ENCODE results near the gene COTL1. TPM values are rescaled to one million over a fixed set of nuclear protein-coding genes. Genes with fewer than 3 reads are reported as not detected.

The COTL1 gene
- total RNA-seq, 2 experiments from 2014 or later: 179 to 181 TPM

DNA sequence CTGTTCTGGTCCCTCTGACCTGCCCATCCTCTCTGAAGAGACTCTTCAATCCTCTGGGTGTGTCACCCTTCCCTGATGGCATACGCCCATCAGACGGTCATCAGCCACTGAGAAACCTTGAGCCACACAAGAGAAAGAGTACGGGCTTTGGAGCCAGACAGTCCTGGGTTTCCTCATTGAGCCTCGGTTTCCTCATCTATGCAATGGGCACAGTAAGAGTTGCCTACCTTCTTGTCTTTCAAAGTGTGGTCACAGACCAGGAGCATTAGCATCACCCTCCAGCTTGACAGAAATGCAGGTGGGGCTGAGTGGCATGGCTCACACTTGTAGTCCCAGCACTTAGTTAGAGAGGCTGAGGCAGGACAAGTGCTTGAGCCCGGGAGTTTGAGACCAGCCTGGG, 87.3 kb downstream of the COTL1 start:
- H3K4me3 Mint-ChIP-seq: no peak overlapping the region

DNA sequence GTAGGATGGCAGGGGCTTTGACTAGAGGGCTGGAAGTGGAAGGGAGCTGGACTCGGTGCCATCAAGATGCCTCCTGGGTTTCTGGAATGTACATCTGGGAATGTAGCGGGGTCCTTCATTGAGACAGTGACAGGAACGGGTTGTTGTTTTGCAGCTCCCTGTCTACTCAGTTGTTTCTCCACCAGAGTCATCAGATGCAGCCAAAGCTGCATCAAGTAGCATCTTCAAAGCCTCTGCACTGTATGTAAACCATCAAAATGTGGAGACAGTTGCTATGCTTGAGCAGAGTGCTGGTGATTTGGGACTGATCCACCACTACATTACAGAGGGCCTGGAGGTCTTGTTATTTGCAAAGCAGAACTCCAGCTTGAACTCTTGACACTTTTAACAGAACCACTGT, 88.3 kb downstream of the COTL1 start:
- Histone ChIP-seq H3K4me3 (ENCODE audit: low read length) (no peak overlapping the region), H3K27me3 (ENCODE audit: control insufficient read depth in 1 of 2, insufficient read depth in 2 of 2, low read length in 2 of 2) (no peaks in the 10 kb centered on the region), H3K4me1 (ENCODE audit: insufficient read depth, low read length) (peaks cover 8% of the 10 kb centered on the region), H3K9me3 (ENCODE audit: control insufficient read depth in 1 of 2, insufficient read depth in 1 of 2, low read length in 2 of 2) (peaks cover 0 to 8% of the 10 kb centered on the region in 2 experiments), H3K36me3 (ENCODE audit: insufficient read depth, low read length) (no peaks in the 10 kb centered on the region), H3K27ac (ENCODE audit: low read depth in 1 of 2, low read length in 2 of 2) (no peak overlapping the region)
- POLR2A ChIA-PET: interaction anchor here (1.1 kb wide), 2 partner anchors 10 to 16 kb away, joined by 3 read pairs; no protein-coding TSS in a partner anchor
- TF ChIP-seq, protein P1, sequence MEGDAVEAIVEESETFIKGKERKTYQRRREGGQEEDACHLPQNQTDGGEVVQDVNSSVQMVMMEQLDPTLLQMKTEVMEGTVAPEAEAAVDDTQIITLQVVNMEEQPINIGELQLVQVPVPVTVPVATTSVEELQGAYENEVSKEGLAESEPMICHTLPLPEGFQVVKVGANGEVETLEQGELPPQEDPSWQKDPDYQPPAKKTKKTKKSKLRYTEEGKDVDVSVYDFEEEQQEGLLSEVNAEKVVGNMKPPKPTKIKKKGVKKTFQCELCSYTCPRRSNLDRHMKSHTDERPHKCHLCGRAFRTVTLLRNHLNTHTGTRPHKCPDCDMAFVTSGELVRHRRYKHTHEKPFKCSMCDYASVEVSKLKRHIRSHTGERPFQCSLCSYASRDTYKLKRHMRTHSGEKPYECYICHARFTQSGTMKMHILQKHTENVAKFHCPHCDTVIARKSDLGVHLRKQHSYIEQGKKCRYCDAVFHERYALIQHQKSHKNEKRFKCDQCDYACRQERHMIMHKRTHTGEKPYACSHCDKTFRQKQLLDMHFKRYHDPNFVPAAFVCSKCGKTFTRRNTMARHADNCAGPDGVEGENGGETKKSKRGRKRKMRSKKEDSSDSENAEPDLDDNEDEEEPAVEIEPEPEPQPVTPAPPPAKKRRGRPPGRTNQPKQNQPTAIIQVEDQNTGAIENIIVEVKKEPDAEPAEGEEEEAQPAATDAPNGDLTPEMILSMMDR (IDR thresholded peaks at IDR 0.05): no peak
- intact Hi-C loops (cut with DNase I, micrococcal nuclease): no loop called here
- H3K36me3 Mint-ChIP-seq (ENCODE audit: low read depth): no peaks in the 10 kb centered on the region
- no peak for ATAC-seq (ENCODE audit: poor library complexity)
- H3K27me3 Mint-ChIP-seq: no peaks in the 10 kb centered on the region
- H3K9me3 Mint-ChIP-seq: peaks cover 2% of the 10 kb centered on the region
- H3K4me1 Mint-ChIP-seq (ENCODE audit: low read depth): no peaks in the 10 kb centered on the region
- no peak overlapping the region for H3K4me3 Mint-ChIP-seq
- H3K27ac Mint-ChIP-seq: no peak overlapping the region
- CTCF ChIA-PET: interaction anchor here (0.7 kb wide), 1 partner anchor 23 kb away, joined by 3 read pairs; no protein-coding TSS in a partner anchor
- no peak for DNase-seq

More for the DNA sequence above, 87.3 kb downstream of the COTL1 start:
- Mint-ChIP-seq H3K4me1 (ENCODE audit: low read depth) (no peaks in the 10 kb centered on the region), H3K27ac (no peak overlapping the region), H3K36me3 (ENCODE audit: low read depth) (no peaks in the 10 kb centered on the region), H3K9me3 (peaks cover 2% of the 10 kb centered on the region), H3K27me3 (no peaks in the 10 kb centered on the region)
- TF ChIP-seq, protein P1 (IDR thresholded peaks at IDR 0.05): no peak
- Histone ChIP-seq H3K36me3 (ENCODE audit: insufficient read depth, low read length) (no peaks in the 10 kb centered on the region), H3K27me3 (ENCODE audit: control insufficient read depth in 1 of 2, insufficient read depth in 2 of 2, low read length in 2 of 2) (no peaks in the 10 kb centered on the region), H3K27ac (ENCODE audit: low read depth in 1 of 2, low read length in 2 of 2) (no peak overlapping the region), H3K4me3 (ENCODE audit: low read length) (no peak overlapping the region), H3K9me3 (ENCODE audit: control insufficient read depth in 1 of 2, insufficient read depth in 1 of 2, low read length in 2 of 2) (peaks cover 0 to 8% of the 10 kb centered on the region in 2 experiments), H3K4me1 (ENCODE audit: insufficient read depth, low read length) (peaks cover 8% of the 10 kb centered on the region)
- POLR2A ChIA-PET: no interaction called here
- DNase-seq (no peak), ATAC-seq (ENCODE audit: poor library complexity) (no peak)
- intact Hi-C loops (cut with DNase I, micrococcal nuclease): no loop called here
- CTCF ChIA-PET: no interaction called here

DNA sequence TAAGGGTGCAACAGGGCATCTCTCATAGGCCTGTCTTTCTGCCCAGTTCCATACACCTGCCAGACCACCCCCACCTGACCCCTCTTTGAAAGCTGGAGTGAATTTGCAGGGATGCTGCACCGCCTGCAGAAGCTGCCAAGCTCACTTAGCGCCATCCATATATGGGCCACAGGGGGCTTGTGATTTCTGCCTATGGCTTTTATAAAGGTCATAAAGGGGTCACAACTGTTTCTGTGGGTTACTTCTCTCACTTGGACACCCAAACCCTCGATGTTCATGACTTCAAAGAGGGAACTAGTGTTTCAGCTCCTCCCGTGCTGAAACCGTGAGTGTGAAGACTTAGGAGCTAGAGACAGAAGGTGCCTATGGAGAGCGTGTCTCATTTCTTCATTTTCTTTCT, 89.6 kb downstream of the COTL1 start:
- DNase-seq: no peak
- Mint-ChIP-seq H3K36me3 (ENCODE audit: low read depth) (no peaks in the 10 kb centered on the region), H3K27ac (no peak overlapping the region), H3K4me3 (no peak overlapping the region), H3K4me1 (ENCODE audit: low read depth) (no peaks in the 10 kb centered on the region), H3K9me3 (peaks cover 2% of the 10 kb centered on the region), H3K27me3 (no peaks in the 10 kb centered on the region)
- Histone ChIP-seq H3K4me1 (ENCODE audit: insufficient read depth, low read length) (peaks cover 8% of the 10 kb centered on the region), H3K36me3 (ENCODE audit: insufficient read depth, low read length) (no peaks in the 10 kb centered on the region), H3K27me3 (ENCODE audit: control insufficient read depth in 1 of 2, insufficient read depth in 2 of 2, low read length in 2 of 2) (no peaks in the 10 kb centered on the region), H3K27ac (ENCODE audit: low read depth in 1 of 2, low read length in 2 of 2) (no peak overlapping the region), H3K9me3 (ENCODE audit: control insufficient read depth in 1 of 2, insufficient read depth in 1 of 2, low read length in 2 of 2) (peaks cover 0 to 8% of the 10 kb centered on the region in 2 experiments), H3K4me3 (ENCODE audit: low read length) (no peak overlapping the region)
- intact Hi-C loops (cut with DNase I, micrococcal nuclease): no loop called here
- TF ChIP-seq, protein P1 (IDR thresholded peaks at IDR 0.05): no peak
- POLR2A ChIA-PET: interaction anchor here (0.7 kb wide), 1 partner anchor 9 kb away, joined by 3 read pairs; no protein-coding TSS in a partner anchor
- no peak for ATAC-seq (ENCODE audit: poor library complexity)
- CTCF ChIA-PET: no interaction called here

Measured in CD4-positive, alpha-beta T cell (primary cell).